CD4-positive, alpha-beta T cell treated with Interleukin-4 for 4 hours (primary cell): ENCODE measurements around the gene SPTBN1.

Experiments used
- DNase-seq: peaks from one replicate; pipeline ENCODE4 v3.0.0-alpha.2; 2020

Gene SPTBN1

DNA sequence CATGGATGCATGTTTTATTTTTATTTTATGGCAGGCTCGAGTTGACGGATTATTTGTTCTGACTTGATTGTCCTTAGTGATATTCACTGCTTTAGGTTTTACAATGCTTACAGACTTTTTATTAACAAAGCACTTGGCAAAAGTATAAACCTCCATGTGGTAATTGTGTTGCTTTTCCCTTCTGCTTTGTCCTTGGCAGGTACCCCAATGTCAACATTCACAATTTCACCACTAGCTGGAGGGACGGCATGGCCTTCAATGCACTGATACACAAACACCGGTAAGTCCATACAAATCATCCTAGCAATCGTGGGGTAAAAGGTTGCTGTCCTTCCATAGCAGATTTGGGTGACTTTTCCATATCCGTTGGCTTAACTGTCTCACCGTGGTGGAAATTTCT is 161.3 kb downstream of the SPTBN1 start:
- no peak for DNase-seq

DNA sequence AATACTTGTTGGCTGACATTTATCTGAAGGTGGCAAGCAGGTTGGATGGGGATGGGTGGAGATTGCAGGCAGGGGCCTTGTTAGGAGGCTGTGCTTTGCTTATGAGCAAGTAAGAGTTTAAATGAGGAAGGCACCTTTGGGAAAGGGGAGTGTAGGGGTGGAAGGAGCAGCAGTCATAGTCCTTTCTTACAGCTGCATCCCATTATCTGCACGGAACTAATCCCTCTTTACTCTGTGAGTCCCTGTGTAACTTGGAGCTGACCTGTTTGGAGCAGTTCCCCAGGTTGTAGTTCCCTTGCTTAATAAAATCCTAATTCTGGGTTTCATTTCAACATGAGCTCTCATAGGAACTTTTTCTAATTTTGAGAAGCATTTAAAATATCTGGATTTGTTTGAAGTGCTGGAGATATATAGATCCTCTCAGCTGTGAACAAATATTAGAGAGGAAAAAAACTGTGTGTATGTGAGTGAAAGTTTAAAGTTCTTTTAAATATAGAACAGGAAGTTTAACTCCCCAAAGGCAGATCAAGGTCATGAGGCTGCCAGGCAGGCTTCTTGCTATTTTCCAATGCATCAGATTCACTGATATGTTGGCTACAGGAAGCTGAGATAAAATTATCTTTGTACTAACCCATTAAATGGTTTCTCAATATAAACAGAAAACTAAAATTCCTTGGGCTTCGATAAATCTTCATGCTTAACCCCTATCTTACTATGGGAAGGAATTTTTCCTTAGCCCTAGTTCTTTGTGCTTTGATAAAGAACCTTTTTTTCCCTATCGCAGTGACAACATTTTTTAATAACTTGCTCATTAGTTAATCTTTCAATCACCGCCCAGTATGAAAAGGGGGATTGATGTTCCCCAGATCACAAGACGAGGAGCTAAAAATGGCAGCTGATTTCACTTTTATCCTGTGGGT is 162.8 kb downstream of the SPTBN1 start:
- DNase-seq, result no peak

DNA sequence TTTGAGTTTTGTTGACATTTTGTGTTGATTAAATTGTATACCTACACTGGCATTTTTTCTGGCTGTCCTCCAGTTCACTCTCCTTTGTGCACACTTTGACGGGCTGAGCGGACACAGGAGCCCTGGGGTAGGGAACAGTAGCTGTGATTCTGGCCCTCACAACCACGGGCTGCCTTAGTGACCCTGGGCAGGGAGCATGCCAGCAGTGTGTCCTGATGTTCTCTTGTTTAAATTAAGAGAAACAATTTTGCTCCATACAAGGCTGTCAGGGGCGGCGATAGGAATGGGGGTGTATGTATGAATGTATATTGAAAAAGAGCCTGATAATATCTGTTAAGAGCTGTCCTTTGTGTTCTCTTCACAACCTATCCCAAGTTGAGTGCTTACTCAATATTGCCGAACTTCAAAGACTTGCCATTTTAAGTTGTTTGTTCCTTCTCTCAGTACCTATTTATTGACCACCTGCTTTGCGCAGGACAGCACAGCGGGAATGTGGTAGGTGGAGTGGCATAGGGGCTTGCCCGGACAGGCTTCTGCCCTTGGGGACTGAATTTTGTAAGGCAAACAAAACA is 163.6 kb downstream of the SPTBN1 start:
- no peak for DNase-seq

DNA sequence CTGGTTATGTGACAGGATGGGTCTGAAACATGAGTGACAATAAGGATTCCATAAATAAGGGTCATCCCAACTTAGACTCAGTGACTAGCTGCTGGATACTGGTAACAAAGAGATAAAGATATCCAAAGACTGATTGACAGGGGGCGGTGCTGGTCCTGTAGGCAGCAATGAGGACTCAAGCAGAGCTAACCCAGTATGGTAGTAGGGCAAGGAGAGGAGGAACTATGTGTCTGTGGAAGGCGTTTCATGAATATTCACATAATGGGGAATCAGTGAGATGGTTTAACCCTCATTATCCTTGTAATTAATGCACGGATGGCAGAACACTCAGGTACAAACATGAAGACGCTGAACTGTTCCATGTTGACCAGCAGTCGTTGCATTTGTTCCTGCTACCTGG is 164.8 kb downstream of the SPTBN1 start:
- DNase-seq, result no peak

DNA sequence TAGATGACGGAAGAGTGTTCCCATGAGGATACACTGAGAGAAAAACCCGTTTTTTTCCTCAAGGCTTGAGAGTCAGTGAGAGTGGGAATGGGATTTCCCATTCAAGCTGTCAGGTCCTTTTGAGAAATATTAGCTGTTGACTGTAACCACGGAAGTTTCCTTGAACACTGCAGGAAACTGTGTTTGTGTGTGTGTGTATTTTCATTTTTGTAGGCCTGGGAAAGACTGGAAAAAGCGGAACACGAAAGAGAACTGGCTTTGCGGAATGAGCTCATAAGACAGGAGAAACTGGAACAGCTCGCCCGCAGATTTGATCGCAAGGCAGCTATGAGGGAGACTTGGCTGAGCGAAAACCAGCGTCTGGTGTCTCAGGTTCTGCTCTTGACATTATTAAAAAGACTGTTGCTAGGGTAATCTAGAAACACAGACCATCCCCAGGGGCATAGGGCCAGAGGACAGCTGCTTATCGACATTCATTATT is 168.5 kb downstream of the SPTBN1 start:
- DNase-seq, result no peak

DNA sequence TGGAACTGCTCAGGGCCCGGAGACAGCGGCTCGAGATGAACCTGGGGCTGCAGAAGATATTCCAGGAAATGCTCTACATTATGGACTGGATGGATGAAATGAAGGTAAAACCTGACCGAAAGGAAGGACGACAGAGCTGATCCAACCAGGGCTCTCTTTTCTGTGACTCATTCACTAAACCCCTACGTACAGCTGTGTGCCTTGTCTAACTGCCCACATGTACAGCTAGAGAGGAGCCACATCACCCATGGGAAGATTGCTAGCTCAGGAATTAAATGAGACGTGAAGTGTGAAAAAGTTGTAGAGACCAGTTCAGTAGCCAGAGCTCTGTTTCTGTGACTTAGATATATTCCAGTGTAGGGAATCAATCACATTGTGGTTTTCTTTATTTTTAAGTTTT is 170.0 kb downstream of the SPTBN1 start:
- no peak for DNase-seq

DNA sequence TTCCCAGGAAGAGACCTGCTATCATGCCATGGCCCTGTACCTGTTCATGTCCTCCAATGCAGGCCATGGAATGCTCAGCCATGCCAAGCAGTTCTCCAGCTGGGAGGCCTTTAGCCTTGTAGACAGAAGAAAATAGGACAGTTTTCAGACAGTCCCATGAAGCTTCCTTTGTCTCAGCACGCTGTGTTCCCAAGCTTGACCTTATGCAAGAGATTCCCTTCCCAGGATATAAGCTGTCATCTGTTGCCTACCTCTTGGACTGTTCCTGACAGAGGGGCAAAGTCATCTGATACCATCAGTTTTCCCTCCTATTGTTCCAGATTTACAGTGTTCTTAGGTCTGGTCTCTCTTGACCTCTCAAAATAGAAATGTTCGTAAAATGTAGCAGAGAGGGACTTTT is 170.8 kb downstream of the SPTBN1 start:
- no peak for DNase-seq

DNA sequence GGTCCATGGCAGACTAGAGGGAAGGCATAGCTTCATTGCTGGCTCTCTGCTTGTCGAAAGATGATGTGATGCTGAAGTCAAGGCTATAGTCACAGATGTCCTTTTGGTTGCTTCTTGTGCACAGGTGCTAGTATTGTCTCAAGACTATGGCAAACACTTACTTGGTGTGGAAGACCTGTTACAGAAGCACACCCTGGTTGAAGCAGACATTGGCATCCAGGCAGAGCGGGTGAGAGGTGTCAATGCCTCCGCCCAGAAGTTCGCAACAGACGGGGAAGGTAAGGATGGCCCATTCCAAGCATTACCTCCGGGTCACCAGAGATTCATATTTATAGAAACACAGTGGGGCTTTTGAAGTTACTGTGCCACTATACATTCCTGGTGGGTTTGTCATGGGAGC is 171.8 kb downstream of the SPTBN1 start:
- no peak for DNase-seq

DNA sequence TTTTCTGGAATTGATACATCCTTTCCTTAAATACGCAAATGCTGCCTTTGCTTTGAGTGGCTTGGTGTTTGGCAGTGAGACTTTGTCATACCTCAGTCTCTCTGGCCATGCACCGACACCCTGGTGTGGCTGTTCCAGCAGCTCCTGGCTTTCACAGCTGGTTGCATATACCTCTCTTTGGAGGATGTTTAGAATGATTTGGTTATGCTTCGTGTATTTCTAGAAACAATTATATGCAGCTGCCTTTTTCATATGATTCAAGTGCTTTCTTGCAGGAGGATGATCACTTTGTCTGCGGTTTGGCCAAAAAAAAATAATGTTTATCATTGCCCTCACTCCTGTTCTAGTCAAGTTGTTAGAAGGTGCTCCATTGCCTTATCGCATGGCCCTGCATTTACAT is 172.3 kb downstream of the SPTBN1 start:
- DNase-seq, result no peak

DNA sequence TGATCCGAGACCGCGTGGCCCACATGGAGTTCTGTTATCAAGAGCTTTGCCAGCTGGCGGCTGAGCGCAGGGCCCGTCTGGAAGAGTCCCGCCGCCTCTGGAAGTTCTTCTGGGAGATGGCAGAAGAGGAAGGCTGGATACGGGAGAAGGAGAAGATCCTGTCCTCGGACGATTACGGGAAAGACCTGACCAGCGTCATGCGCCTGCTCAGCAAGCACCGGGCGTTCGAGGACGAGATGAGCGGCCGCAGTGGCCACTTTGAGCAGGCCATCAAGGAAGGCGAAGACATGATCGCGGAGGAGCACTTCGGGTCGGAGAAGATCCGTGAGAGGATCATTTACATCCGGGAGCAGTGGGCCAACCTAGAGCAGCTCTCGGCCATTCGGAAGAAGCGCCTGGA is 172.8 kb downstream of the SPTBN1 start:
- no peak for DNase-seq

DNA sequence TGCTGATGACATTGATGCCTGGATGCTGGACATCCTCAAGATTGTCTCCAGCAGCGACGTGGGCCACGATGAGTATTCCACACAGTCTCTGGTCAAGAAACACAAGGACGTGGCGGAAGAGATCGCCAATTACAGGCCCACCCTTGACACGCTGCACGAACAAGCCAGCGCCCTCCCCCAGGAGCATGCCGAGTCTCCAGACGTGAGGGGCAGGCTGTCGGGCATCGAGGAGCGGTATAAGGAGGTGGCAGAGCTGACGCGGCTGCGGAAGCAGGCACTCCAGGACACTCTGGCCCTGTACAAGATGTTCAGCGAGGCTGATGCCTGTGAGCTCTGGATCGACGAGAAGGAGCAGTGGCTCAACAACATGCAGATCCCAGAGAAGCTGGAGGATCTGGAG is 173.3 kb downstream of the SPTBN1 start:
- DNase-seq, result no peak

DNA sequence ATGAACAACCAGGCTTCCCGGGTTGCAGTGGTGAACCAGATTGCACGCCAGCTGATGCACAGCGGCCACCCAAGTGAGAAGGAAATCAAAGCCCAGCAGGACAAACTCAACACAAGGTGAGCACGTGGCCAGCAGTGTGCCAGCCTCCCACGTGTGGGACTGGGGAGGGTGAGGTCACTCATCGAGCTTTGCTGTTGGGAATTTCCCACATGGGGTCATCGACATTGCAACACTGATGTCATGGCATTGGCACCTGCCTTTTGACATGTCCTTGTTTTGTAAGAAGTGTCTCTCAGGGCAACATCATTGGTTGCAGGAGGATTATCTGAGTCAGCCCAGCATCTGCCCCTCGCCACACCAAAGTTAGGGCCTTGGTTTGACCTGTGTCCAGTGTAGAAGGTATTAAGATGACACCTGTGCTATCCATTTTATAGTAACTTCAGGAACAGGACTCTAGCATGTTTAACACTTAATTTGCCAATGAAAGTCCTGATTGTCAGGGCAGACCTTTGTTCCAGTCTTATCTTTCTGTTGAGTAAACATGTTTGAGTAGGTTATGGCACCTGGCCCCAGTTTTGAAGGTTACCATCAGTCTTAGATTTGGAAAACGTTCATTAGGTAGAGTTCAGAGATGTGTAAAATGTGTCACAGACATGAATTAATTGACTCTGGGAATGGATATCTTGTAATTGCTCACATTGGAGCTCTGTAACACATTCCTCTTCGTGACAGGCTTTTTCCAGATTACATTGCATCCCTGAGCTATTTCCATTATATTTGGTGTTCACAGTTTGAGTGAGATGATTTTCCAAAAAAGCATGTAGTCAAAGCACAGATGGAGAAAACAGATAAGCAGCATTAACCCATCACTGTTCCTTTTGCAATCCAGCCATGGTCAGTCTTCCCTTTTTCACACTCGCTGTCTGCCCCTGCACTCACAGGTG is 174.1 kb downstream of the SPTBN1 start:
- peak; percentile 12 for DNase-seq

DNA sequence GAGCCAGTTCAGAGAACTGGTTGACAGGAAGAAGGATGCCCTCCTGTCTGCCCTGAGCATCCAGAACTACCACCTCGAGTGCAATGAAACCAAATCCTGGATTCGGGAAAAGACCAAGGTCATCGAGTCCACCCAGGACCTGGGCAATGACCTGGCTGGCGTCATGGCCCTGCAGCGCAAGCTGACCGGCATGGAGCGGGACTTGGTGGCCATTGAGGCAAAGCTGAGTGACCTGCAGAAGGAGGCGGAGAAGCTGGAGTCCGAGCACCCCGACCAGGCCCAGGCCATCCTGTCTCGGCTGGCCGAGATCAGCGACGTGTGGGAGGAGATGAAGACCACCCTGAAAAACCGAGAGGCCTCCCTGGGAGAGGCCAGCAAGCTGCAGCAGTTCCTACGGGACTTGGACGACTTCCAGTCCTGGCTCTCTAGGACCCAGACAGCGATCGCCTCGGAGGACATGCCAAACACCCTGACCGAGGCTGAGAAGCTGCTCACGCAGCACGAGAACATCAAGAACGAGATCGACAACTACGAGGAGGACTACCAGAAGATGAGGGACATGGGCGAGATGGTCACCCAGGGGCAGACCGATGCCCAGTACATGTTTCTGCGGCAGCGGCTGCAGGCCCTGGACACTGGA is 174.9 kb downstream of the SPTBN1 start:
- no peak for DNase-seq

DNA sequence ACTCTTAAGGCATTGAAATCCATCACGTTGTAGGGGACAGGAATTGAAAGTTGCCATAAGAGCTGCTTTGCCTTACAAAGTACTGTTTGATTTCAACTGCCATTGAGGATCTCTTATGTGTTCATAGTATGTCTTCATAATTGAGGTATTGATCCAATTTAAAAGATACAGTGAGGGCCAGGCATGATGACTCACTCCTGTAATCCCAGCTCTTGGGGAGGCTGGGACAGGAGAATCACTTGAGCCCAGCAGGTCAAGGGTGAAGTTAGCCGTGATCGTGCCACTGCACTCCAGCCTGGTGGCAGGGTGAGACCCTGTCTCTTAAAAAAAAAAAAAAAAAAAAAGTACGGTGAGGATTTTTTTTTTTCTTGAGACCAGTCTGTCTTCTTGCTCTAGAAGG is 175.6 kb downstream of the SPTBN1 start:
- no peak for DNase-seq

DNA sequence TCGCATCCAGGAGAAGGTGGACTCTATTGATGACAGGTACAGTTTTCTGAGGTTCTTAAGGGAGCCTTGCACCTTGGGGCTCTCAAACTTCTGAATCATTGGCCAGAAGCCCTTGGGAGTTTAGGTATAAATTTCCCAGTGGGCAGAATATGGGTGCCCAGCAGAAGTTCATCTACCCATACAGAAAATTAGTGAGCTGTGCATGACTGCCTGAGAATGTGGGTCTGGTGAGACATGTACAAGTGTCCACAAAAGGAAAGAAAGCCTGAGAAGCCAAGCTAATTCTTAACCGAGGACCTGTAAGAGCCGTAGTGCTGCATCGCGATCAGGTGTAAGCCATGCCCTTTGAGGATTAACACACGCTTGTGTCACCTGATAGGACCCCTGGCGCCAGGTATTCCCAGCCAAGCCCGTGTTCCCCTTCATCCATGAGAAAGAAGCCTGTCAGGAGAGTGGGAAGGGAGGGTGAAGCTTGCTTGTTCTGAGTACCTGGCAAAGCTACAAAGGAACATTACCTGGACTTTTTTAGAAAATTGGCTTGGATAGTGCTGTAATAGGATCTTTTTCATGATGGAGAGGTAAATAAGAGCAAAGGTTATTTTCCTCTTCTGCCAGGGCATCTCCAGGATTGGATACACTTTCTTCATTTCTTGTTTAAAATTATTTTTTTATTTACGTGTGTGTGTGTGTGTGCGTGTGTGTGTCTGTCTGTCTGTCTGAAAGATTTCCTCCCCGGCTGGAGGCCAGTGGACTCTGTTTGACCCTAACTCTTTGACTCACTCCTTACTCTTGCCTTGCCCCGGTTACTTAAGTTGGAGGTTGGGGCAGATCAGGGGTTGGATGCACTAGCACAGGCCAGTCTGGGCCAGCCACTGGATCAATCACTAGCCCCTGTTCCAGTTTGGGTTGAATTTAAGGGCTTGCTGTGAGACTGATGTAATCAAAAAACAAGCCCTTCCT is 176.9 kb downstream of the SPTBN1 start:
- no peak for DNase-seq

DNA sequence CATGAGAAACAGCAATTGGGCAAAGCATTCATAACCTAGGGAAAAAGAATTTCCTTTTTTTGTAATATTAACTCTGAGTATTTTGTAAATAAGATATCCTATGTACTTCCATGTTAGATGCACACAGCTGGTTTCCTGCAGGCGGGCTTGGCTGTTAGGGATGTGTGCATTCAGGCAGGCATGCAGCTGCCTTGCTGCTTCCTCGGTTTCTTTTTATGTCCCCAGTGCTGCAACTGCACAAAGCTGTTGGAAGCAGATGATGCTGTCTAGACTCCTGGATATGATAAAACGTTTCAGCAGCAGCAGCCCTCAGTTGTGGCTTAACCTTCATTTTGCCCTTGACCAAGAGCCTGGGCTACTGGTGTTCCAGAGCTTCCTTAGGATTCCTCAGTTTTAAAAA is 177.9 kb downstream of the SPTBN1 start:
- no peak for DNase-seq

DNA sequence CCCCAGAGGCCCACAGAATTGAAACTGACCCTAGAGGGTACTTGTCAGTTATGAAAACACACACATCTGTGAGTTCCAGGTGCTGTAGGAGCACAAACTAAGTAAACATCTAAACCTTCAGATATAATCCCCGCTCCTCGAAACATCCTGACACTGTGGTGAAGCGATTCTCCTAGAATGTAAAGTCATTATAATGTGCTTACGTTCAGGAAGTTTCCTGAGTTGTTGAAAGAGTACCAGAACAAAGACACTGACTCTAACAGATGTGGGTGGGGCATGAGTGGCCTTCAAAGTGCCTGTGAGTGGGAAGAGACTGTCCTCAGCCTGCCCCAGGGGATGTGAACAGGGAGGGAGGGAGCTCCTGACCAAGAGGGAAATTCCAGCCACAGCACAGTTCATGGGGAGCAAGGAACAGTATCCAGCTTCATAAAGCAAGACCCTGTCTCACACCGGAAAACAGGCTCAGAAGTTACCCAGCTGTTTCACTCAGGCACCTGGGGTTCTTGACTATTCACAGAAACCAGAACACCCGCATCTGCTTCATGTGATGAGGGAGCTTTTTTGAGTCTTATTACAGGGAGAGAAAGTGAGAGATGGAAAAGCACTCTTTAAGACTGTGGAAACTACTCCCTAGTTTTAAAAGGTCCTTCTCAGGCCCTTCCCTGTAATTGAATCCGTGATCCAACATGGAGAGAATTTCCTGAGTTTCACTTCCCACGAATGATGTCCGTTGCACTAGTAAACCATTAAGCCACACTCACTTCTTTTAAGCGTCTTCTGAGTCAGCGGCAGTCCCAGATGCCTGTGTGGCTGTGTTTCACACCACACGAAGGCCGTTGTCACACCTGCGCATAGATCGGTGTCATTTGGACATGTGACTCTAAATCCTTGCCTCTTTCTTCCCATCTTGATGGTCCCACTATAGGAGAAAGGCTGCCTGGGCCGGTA is 178.7 kb downstream of the SPTBN1 start:
- peak; percentile 4 for DNase-seq

DNA sequence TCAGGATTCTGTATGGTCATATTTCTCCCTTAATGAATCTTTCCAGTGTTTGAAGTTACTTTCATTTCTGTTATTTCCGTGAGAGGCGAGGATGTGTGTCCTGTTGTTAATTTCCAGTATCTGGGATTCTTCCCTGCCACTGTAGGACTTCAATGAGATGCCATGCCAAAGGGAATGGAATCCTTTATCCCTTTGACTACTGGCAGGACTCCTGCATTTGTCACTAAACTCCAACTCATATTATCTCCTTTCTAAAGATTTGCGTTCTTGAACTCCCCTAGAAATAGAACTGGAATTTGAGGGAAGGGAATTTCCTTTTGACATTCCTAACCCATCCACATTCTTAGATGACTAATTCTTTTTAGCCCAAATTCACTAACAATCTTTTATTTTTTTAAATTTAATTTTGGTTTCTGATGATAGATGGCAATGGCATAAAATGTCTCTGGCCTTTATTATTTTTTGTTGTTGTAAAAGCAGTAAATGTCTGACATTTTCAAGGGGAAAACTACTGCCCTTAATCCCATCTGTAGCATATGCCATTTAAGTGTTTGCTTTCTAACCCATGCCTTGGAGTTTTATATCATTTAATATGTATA is 179.5 kb downstream of the SPTBN1 start:
- DNase-seq, result no peak

DNA sequence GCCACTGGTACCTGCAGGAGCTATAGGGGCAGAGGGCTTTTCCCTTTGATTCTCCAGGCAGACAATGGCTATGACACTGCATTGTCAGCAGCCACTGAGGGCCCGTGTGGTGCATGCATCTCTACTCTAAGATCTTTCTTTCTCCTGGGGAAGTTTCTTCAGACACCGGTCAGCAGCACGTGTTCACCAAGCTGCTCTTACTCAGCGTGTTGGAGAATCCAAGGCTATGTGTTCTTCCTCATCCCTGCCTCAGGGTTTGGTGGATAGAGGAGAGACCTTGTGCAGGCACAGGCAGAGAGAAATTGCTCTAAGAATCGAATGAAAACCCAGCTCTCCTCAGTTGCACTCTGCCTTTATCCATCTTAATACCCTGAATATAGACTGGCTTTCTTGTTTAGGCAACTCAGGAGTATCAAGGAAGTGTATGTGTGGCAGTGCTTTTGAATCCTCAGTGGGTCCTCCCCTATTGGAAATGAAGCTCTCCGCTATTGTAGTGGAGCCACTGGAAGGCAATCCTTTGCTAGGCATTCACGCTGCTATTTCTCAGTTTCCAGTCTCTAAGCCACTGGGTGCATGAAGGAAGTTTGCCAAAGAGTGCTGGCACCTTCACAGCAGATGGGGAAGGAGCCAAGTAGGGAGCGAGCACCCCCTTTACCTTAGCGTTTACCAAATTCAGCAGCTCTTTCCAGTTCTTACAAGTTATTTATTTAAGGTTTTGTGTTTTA is 180.4 kb downstream of the SPTBN1 start:
- no peak for DNase-seq
